Liver (tissue), 9 donors: ENCODE measurements around the gene SLC6A2. TPM values are rescaled to one million over a fixed set of nuclear protein-coding genes. Genes with fewer than 3 reads are reported as not detected.

ENCODE experiments used
- DNase-seq: peaks from one replicate; pipeline ENCODE4 v3.0.0-alpha.2; 2017; ENCODE audit warnings: low spot score
- H3K27ac ChIP-seq, 2 donors: one replicate each; pipeline ENCODE4 v1.7.0; 2013; ENCODE audit warnings: inconsistent platforms in 2 of 2, low read length in 2 of 2, control low read depth in 1 of 2, low read depth in 1 of 2, mild to moderate bottlenecking in 1 of 2
- H3K27me3 ChIP-seq, 4 donors: one replicate each; pipeline versions ENCODE4 v1.6.1 to v1.7.0; 2013; ENCODE audit warnings: low read length in 3 of 4, inconsistent platforms in 1 of 4, mild to moderate bottlenecking in 1 of 4, moderate library complexity in 1 of 4; ENCODE audit not compliant: control insufficient read depth in 4 of 4, insufficient read depth in 4 of 4
- H3K36me3 ChIP-seq, 4 donors: one replicate each; pipeline versions ENCODE4 v1.6.1 to v1.7.0; 2013; ENCODE audit warnings: low read length in 3 of 4, mild to moderate bottlenecking in 3 of 4, low read depth in 1 of 4, moderate library complexity in 1 of 4; ENCODE audit not compliant: control insufficient read depth in 4 of 4, insufficient read depth in 3 of 4
- H3K4me1 ChIP-seq, 4 donors: one replicate each; pipeline versions ENCODE4 v1.6.1 to v1.7.0; 2013; ENCODE audit warnings: low read length in 3 of 4, mild to moderate bottlenecking in 3 of 4, moderate library complexity in 1 of 4; ENCODE audit not compliant: control insufficient read depth in 4 of 4, insufficient read depth in 4 of 4
- H3K4me3 ChIP-seq, 3 donors: one replicate each; pipeline versions ENCODE4 v1.6.1 to v1.7.0; 2013; ENCODE audit warnings: low read length in 3 of 3, control low read depth in 1 of 3, low read depth in 1 of 3, mild to moderate bottlenecking in 1 of 3
- H3K9ac ChIP-seq, 2 donors: one replicate each; pipeline ENCODE4 v1.7.0; 2013; ENCODE audit warnings: low read length in 2 of 2, mild to moderate bottlenecking in 2 of 2, moderate library complexity in 2 of 2, control low read depth in 1 of 2, low read depth in 1 of 2
- H3K9me3 ChIP-seq, 4 donors: one replicate each; pipeline versions ENCODE4 v1.6.1 to v1.7.0; 2013; ENCODE audit warnings: low read length in 3 of 4; ENCODE audit not compliant: control insufficient read depth in 4 of 4
- ATF3 ChIP-seq: IDR thresholded peaks from 2 replicates; pipeline ENCODE4 v1.6.1; 2016; ENCODE audit warnings: antibody characterized with exemption
- CTCF ChIP-seq: fragments of 150-350 bp; IDR thresholded peaks from 2 replicates; pipeline ENCODE4 v1.5.1; 2017; ENCODE audit warnings: improper control_type of control experiment, low read depth, low read length; ENCODE audit not compliant: missing input control
- EGR1 ChIP-seq, 2 donors: IDR thresholded peaks; 2 replicates each; pipeline ENCODE4 v1.6.1; 2016 to 2018; ENCODE audit warnings: antibody characterized with exemption in 2 of 2, low read depth in 2 of 2
- FOXA1 ChIP-seq: IDR thresholded peaks from 2 replicates; pipeline ENCODE4 v1.6.1; 2016; ENCODE audit warnings: antibody characterized with exemption
- FOXA2 ChIP-seq: IDR thresholded peaks from 2 replicates; pipeline ENCODE4 v1.6.1; 2016; ENCODE audit warnings: antibody characterized with exemption
- GABPA ChIP-seq, 2 donors: IDR thresholded peaks in 1 of 2; conservative IDR thresholded peaks in 1 of 2; 2 replicates each; pipeline ENCODE4 v1.6.1; 2016; ENCODE audit warnings: antibody characterized with exemption in 2 of 2, mild to moderate bottlenecking in 1 of 2, moderate library complexity in 1 of 2
- HNF4A ChIP-seq, 2 donors: conservative IDR thresholded peaks; 2 replicates each; pipeline ENCODE4 v1.6.1; 2016; ENCODE audit warnings: antibody characterized with exemption in 2 of 2, mild to moderate bottlenecking in 2 of 2
- JUND ChIP-seq, 2 donors: IDR thresholded peaks; 2 replicates each; pipeline ENCODE4 v1.6.1; 2016; ENCODE audit warnings: antibody characterized with exemption in 2 of 2
- MAX ChIP-seq: IDR thresholded peaks from 2 replicates; pipeline ENCODE4 v1.6.1; 2016; ENCODE audit warnings: antibody characterized with exemption
- NR2F2 ChIP-seq: IDR thresholded peaks from 2 replicates; pipeline ENCODE4 v1.6.1; 2016; ENCODE audit warnings: antibody characterized with exemption
- RAD21 ChIP-seq, 2 donors: IDR thresholded peaks; 2 replicates each; pipeline ENCODE4 v1.6.1; 2016; ENCODE audit warnings: antibody characterized with exemption in 2 of 2, mild to moderate bottlenecking in 2 of 2
- RXRA ChIP-seq, 2 donors: IDR thresholded peaks; 2 replicates each; pipeline ENCODE4 v1.6.1; 2017 to 2018; ENCODE audit warnings: antibody characterized with exemption in 2 of 2, mild to moderate bottlenecking in 1 of 2
- SP1 ChIP-seq: IDR thresholded peaks from 2 replicates; pipeline ENCODE4 v1.6.1; 2018; ENCODE audit warnings: antibody characterized with exemption, mild to moderate bottlenecking
- TAF1 ChIP-seq: conservative IDR thresholded peaks from 2 replicates; pipeline ENCODE4 v1.6.1; 2016; ENCODE audit warnings: antibody characterized with exemption, mild to moderate bottlenecking
- YY1 ChIP-seq: IDR thresholded peaks from 2 replicates; pipeline ENCODE4 v1.6.1; 2016; ENCODE audit warnings: antibody characterized with exemption, mild to moderate bottlenecking
- ZBTB33 ChIP-seq: IDR thresholded peaks from 2 replicates; pipeline ENCODE4 v1.6.1; 2016; ENCODE audit warnings: antibody characterized with exemption
- WGBS: extraction: QIAGEN DNeasy Blood & Tissue Kit; methylation state at CpG from one replicate; pipeline ENCODE4 v1.1.7; 2013; 5-methylcytosine and 5-hydroxymethylcytosine counted together
- polyA plus RNA-seq, 2 donors: library from polyadenylated mRNA; stranded (reverse) in 1 of 2; unstranded in 1 of 2; fragments of 200-250 nt in 1 of 2; fragments of >200 nt in 1 of 2; fragmentation: Nextera tagmentation in 1 of 2; extraction: Ambion mirVana in 1 of 2; gene quantifications; one replicate each; pipeline versions ENCODE4 v1.2.1 to v1.2.3, GENCODE V29; 2013 to 2015
- total RNA-seq, 2 donors: library from RNA; depleted of rRNA; stranded (reverse); fragments of >200 nt; gene quantifications; one replicate each; pipeline ENCODE4 v1.2.3, GENCODE V29; 2014
- TF ChIP-seq, protein P1 (sequence below): IDR thresholded peaks from 2 replicates; pipeline ENCODE4 v1.6.1; 2016; ENCODE audit warnings: antibody characterized with exemption, mild to moderate bottlenecking
- donor health status: healthy.
- donor health status: healthy.
- donor health status: healthy.
- donor health status: healthy.
- donor health status: healthy.

SLC6A2 gene
- total and polyA plus RNA-seq, 4 donors, result under 0.01 to 0.10 (median 0.07) TPM; not detected in 1

GRCh38 chr16:55666012-55666411, 10.2 kb downstream of the SLC6A2 start (continued):
- TF ChIP-seq, protein P1, sequence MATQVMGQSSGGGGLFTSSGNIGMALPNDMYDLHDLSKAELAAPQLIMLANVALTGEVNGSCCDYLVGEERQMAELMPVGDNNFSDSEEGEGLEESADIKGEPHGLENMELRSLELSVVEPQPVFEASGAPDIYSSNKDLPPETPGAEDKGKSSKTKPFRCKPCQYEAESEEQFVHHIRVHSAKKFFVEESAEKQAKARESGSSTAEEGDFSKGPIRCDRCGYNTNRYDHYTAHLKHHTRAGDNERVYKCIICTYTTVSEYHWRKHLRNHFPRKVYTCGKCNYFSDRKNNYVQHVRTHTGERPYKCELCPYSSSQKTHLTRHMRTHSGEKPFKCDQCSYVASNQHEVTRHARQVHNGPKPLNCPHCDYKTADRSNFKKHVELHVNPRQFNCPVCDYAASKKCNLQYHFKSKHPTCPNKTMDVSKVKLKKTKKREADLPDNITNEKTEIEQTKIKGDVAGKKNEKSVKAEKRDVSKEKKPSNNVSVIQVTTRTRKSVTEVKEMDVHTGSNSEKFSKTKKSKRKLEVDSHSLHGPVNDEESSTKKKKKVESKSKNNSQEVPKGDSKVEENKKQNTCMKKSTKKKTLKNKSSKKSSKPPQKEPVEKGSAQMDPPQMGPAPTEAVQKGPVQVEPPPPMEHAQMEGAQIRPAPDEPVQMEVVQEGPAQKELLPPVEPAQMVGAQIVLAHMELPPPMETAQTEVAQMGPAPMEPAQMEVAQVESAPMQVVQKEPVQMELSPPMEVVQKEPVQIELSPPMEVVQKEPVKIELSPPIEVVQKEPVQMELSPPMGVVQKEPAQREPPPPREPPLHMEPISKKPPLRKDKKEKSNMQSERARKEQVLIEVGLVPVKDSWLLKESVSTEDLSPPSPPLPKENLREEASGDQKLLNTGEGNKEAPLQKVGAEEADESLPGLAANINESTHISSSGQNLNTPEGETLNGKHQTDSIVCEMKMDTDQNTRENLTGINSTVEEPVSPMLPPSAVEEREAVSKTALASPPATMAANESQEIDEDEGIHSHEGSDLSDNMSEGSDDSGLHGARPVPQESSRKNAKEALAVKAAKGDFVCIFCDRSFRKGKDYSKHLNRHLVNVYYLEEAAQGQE, result no peak

GRCh38 chr16:55667753-55668152, 12.0 kb downstream of the SLC6A2 start:
- Histone ChIP-seq H3K9ac (no peak overlapping the region), H3K9me3 (no peaks in the 10 kb centered on the region), H3K4me1 (no peaks in the 10 kb centered on the region), H3K4me3 (no peak overlapping the region), H3K27ac (no peak overlapping the region), H3K36me3 (no peaks in the 10 kb centered on the region), H3K27me3 (no peaks in the 10 kb centered on the region)
- 73% methylated on average over 1 of the region's 1 CpG for WGBS
- no peak for TF ChIP-seq GABPA (IDR thresholded peaks at IDR 0.05 in 1 of 2, conservative IDR thresholded peaks at IDR 0.05 in 1 of 2)
- no peak for TF ChIP-seq MAX
- TF ChIP-seq TAF1, result no peak
- TF ChIP-seq RAD21 (IDR thresholded peaks at IDR 0.05), result no peak
- TF ChIP-seq HNF4A (conservative IDR thresholded peaks at IDR 0.05), result no peak
- DNase-seq, result no peak

- WGBS, result 75% methylated on average over 9 of the region's 9 CpGs
- Histone ChIP-seq H3K4me1 (no peaks in the 10 kb centered on the region), H3K9ac (no peak overlapping the region), H3K27ac (no peak overlapping the region), H3K4me3 (no peak overlapping the region), H3K36me3 (no peaks in the 10 kb centered on the region), H3K27me3 (no peaks in the 10 kb centered on the region), H3K9me3 (no peaks in the 10 kb centered on the region)
- TF ChIP-seq HNF4A (conservative IDR thresholded peaks at IDR 0.05), result no peak
- TF ChIP-seq ATF3, result no peak
- no peak for TF ChIP-seq GABPA (IDR thresholded peaks at IDR 0.05 in 1 of 2, conservative IDR thresholded peaks at IDR 0.05 in 1 of 2)
- TF ChIP-seq FOXA1, result no peak
- TF ChIP-seq EGR1 (IDR thresholded peaks at IDR 0.05; ENCODE audit: low read depth in 2 of 2), result no peak
- no peak for TF ChIP-seq ZBTB33
- TF ChIP-seq TAF1, result no peak
- no peak for TF ChIP-seq JUND (IDR thresholded peaks at IDR 0.05)
- no peak for TF ChIP-seq NR2F2
- TF ChIP-seq CTCF, result no peak
- TF ChIP-seq FOXA2, result no peak
- TF ChIP-seq, protein P1, result no peak
- no peak for TF ChIP-seq SP1
- TF ChIP-seq YY1, result no peak
- no peak for TF ChIP-seq MAX
- TF ChIP-seq RAD21 (IDR thresholded peaks at IDR 0.05), result no peak
- TF ChIP-seq RXRA (IDR thresholded peaks at IDR 0.05), result no peak
- no peak for DNase-seq
Measured at GRCh38 chr16:55668340-55669281, 12.8 kb downstream of the SLC6A2 start.
